ENCODE results near the gene SLC38A7. TPM values are rescaled to one million over a fixed set of nuclear protein-coding genes. Genes with fewer than 3 reads are reported as not detected.

SLC38A7 gene
- total and polyA plus RNA-seq, 2 of the 13 experiments (the other 11 are each of a cell fraction or from before 2014, with no cell fraction given), result 13.2 to 14.1 TPM

DNA sequence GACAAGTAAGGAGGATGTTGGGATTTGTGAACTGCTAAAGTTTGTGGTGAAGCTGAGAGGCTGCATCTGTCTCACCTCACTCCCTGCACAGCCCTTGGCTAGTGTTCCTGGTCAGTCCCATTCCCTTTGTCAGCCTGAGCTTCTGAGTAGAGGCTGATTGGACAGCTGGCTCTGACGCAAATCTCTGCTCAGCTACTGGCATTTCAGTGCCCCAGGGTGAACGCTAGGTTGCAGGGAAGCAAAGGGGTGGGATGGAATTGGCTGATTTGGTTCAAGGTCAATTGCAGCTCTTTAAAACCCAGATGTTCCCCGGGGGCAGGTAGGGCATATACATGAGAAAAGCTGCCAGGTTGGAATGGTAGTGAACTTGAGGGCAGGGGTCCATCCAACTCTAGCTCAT, 31.8 kb downstream of the SLC38A7 start (continued):
- TF ChIP-seq, protein P1, sequence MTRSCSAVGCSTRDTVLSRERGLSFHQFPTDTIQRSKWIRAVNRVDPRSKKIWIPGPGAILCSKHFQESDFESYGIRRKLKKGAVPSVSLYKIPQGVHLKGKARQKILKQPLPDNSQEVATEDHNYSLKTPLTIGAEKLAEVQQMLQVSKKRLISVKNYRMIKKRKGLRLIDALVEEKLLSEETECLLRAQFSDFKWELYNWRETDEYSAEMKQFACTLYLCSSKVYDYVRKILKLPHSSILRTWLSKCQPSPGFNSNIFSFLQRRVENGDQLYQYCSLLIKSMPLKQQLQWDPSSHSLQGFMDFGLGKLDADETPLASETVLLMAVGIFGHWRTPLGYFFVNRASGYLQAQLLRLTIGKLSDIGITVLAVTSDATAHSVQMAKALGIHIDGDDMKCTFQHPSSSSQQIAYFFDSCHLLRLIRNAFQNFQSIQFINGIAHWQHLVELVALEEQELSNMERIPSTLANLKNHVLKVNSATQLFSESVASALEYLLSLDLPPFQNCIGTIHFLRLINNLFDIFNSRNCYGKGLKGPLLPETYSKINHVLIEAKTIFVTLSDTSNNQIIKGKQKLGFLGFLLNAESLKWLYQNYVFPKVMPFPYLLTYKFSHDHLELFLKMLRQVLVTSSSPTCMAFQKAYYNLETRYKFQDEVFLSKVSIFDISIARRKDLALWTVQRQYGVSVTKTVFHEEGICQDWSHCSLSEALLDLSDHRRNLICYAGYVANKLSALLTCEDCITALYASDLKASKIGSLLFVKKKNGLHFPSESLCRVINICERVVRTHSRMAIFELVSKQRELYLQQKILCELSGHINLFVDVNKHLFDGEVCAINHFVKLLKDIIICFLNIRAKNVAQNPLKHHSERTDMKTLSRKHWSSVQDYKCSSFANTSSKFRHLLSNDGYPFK (CRISPR knock-in tag; IDR thresholded peaks at IDR 0.05; ENCODE audit: borderline replicate concordance), result no peak
- TF ChIP-seq ZNF282 (IDR thresholded peaks at IDR 0.05; ENCODE audit: partially characterized antibody) (no peak), NR1H2 (CRISPR knock-in tag; IDR thresholded peaks at IDR 0.05; ENCODE audit: borderline replicate concordance, low read depth) (no peak), NFYB (CRISPR knock-in tag; IDR thresholded peaks at IDR 0.05) (peak; percentile 57), ZNF605 (CRISPR knock-in tag; IDR thresholded peaks at IDR 0.05) (no peak), MTA1 (CRISPR knock-in tag; IDR thresholded peaks at IDR 0.05; ENCODE audit: borderline replicate concordance) (no peak), MLLT10 (CRISPR knock-in tag; IDR thresholded peaks at IDR 0.05) (no peak), POGZ (CRISPR knock-in tag; IDR thresholded peaks at IDR 0.05) (no peak), BCL6 (CRISPR knock-in tag; IDR thresholded peaks at IDR 0.05) (no peak), SALL2 (CRISPR knock-in tag; IDR thresholded peaks at IDR 0.05) (no peak), SALL1 (CRISPR knock-in tag; IDR thresholded peaks at IDR 0.05) (peak; percentile 39), NFYC (CRISPR knock-in tag; IDR thresholded peaks at IDR 0.05) (peak; percentile 59)
- TF ChIP-seq, protein P2, sequence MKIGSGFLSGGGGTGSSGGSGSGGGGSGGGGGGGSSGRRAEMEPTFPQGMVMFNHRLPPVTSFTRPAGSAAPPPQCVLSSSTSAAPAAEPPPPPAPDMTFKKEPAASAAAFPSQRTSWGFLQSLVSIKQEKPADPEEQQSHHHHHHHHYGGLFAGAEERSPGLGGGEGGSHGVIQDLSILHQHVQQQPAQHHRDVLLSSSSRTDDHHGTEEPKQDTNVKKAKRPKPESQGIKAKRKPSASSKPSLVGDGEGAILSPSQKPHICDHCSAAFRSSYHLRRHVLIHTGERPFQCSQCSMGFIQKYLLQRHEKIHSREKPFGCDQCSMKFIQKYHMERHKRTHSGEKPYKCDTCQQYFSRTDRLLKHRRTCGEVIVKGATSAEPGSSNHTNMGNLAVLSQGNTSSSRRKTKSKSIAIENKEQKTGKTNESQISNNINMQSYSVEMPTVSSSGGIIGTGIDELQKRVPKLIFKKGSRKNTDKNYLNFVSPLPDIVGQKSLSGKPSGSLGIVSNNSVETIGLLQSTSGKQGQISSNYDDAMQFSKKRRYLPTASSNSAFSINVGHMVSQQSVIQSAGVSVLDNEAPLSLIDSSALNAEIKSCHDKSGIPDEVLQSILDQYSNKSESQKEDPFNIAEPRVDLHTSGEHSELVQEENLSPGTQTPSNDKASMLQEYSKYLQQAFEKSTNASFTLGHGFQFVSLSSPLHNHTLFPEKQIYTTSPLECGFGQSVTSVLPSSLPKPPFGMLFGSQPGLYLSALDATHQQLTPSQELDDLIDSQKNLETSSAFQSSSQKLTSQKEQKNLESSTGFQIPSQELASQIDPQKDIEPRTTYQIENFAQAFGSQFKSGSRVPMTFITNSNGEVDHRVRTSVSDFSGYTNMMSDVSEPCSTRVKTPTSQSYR (CRISPR knock-in tag; IDR thresholded peaks at IDR 0.05; ENCODE audit: borderline replicate concordance), result no peak
- TF ChIP-seq, protein P3, sequence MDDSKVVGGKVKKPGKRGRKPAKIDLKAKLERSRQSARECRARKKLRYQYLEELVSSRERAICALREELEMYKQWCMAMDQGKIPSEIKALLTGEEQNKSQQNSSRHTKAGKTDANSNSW (CRISPR knock-in tag; IDR thresholded peaks at IDR 0.05; ENCODE audit: borderline replicate concordance), result no peak
- TF ChIP-seq, protein P4, sequence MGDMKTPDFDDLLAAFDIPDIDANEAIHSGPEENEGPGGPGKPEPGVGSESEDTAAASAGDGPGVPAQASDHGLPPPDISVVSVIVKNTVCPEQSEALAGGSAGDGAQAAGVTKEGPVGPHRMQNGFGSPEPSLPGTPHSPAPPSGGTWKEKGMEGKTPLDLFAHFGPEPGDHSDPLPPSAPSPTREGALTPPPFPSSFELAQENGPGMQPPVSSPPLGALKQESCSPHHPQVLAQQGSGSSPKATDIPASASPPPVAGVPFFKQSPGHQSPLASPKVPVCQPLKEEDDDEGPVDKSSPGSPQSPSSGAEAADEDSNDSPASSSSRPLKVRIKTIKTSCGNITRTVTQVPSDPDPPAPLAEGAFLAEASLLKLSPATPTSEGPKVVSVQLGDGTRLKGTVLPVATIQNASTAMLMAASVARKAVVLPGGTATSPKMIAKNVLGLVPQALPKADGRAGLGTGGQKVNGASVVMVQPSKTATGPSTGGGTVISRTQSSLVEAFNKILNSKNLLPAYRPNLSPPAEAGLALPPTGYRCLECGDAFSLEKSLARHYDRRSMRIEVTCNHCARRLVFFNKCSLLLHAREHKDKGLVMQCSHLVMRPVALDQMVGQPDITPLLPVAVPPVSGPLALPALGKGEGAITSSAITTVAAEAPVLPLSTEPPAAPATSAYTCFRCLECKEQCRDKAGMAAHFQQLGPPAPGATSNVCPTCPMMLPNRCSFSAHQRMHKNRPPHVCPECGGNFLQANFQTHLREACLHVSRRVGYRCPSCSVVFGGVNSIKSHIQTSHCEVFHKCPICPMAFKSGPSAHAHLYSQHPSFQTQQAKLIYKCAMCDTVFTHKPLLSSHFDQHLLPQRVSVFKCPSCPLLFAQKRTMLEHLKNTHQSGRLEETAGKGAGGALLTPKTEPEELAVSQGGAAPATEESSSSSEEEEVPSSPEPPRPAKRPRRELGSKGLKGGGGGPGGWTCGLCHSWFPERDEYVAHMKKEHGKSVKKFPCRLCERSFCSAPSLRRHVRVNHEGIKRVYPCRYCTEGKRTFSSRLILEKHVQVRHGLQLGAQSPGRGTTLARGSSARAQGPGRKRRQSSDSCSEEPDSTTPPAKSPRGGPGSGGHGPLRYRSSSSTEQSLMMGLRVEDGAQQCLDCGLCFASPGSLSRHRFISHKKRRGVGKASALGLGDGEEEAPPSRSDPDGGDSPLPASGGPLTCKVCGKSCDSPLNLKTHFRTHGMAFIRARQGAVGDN (CRISPR knock-in tag; IDR thresholded peaks at IDR 0.05), result no peak
- TF ChIP-seq, protein P5, sequence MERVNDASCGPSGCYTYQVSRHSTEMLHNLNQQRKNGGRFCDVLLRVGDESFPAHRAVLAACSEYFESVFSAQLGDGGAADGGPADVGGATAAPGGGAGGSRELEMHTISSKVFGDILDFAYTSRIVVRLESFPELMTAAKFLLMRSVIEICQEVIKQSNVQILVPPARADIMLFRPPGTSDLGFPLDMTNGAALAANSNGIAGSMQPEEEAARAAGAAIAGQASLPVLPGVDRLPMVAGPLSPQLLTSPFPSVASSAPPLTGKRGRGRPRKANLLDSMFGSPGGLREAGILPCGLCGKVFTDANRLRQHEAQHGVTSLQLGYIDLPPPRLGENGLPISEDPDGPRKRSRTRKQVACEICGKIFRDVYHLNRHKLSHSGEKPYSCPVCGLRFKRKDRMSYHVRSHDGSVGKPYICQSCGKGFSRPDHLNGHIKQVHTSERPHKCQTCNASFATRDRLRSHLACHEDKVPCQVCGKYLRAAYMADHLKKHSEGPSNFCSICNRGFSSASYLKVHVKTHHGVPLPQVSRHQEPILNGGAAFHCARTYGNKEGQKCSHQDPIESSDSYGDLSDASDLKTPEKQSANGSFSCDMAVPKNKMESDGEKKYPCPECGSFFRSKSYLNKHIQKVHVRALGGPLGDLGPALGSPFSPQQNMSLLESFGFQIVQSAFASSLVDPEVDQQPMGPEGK (CRISPR knock-in tag; IDR thresholded peaks at IDR 0.05), result 0 out of 2 replicates have a peak, but pooled peaks have one; percentile 28
- TF ChIP-seq, protein P6, sequence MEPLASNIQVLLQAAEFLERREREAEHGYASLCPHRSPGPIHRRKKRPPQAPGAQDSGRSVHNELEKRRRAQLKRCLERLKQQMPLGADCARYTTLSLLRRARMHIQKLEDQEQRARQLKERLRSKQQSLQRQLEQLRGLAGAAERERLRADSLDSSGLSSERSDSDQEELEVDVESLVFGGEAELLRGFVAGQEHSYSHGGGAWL (CRISPR knock-in tag; IDR thresholded peaks at IDR 0.05), result no peak

Measured in HepG2 (cell line).